Activated effector memory CD4-positive, alpha-beta T cell treated with Interleukin-2 at 50 U/mL for 16 hours (primary cell): Measurements from ENCODE around the gene PPP1R3A.

Source experiments
- DNase-seq: peaks from one replicate; pipeline ENCODE4 v3.0.0-alpha.2; 2020

PPP1R3A gene

GRCh38 chr7:113875224-113875623 lies 43.6 kb downstream of the PPP1R3A start:
- DNase-seq: no peak

- DNase-seq: no peak
Observed at GRCh38 chr7:113873554-113874151, 45.2 kb downstream of the PPP1R3A start.

DNA sequence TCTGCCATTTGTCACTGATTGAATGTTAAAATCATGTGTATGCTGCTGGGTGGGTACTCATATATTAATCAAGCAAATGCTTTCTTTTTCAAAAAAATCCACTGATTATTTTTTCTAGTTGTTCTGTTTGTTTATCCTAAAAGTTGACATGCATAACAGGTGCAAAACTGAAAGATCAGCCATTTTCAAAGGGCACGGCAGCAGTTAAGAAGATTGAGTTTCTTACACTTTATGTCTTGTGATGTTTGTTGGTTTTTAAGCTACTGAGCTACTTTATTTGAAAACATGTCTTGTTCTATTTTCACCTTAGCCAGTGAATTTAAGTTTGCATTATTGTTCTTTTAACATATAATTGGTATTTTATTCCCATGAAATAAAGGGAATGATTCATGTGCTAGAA lies 45.8 kb downstream of the PPP1R3A start:
- DNase-seq: no peak

DNA sequence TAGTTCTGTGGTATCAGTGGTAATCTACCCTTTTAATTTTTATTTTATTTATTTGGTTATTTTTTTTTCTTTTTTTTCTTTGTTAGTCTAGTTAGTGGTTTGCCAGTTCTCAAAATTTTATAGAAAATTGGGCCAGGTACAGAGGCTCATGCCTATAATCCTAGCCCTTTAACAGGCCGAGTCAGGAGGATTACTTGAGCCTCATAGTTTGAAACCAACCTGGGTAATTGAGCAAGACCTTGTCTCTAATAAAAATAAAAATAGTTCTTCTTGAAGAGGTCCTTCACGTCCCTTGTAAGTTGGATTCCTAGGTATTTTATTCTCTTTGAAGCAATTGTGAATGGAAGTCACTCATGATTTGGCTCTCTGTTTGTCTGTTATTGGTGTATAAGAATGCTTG lies 51.5 kb downstream of the PPP1R3A start:
- DNase-seq: no peak

- DNase-seq: no peak
Observed at GRCh38 chr7:113856010-113856409, 62.8 kb downstream of the PPP1R3A start.

GRCh38 chr7:113840954-113841353 lies 77.9 kb downstream of the PPP1R3A start:
- no peak for DNase-seq

DNA sequence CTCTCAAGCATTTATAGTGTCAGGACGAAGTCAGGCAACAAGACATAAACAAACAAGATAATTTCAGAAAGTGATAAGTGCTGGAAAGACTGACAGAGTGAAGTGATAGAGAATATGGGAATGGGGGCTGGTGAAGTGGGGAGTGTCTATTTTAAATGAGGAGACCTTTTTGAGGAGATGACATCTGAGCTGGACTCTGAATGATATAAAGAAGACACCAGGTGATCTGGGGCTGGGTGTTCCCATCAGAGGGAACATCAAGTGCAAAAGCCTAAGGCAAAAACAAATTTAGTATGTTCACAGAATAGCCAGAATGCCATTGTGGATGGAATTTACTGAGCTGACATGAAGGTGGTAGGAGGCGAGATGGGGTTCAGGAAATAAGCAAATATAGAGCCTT lies 83.4 kb downstream of the PPP1R3A start:
- no peak for DNase-seq

DNA sequence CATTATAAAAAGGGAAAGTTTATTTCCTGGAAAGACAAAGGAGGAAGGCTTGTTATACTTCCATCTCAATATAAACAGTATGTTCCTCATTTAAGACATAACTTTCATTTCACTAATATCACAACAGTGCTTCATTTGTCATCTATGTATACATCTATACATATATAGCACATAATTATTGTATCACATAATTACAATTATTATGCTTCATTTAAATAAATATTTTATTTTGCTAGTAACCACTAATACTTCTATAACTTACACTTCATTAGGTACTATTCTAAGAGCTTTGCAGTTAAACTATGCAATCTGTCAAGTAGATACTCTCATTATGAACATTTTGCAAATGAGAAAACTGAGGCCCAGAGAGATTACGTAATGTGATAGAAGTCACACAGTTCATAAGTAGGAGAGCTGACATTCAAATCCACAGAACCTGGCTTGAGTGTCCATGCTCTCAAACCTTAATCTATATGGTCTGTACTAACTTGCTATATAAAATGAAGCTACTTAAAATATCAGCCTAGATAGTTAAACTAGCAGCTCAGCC lies 86.5 kb downstream of the PPP1R3A start:
- DNase-seq: no peak

- no peak for DNase-seq
Observed at GRCh38 chr7:113831556-113831955, 87.3 kb downstream of the PPP1R3A start.

DNA sequence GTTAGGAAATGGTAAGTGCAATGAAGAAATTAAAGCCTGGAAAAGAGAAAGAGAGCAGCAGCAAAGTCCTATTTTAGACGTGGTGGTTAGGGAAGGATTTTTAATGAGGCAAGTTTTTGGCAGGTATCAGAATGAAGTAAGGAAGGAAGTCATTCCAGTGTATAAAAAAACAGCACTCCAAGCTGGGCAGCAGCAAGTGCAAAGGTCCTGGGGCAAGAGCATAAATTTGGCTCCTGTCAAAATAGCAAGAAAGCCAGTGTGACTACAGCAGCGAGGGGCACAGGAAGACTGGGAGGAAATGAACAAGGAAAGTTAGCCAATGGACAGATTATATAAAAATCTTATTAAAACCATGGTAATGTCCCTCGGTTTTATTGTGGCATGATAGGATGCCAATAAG lies 90.2 kb downstream of the PPP1R3A start:
- DNase-seq: no peak
